Panc1 (cell line): ENCODE data around the gene COL4A4. TPM values are rescaled to one million over a fixed set of nuclear protein-coding genes. Genes with fewer than 3 reads are reported as not detected.

Source experiments
- ATAC-seq: fragments of 200-7000 bp; cut with Tn5 transposase; 2 replicates; pipeline ENCODE4 v1.9.1; 2020; ENCODE audit warnings: mild to moderate bottlenecking, moderate library complexity
- BruUV-seq: library from RNA; stranded (reverse); fragments of 400-500 nt; replicated peaks from 2 replicates; lab custom pipeline; 2021; lab: Mats Ljungman, UMichigan
- CTCF ChIA-PET: fragments of 300-600 bp; sonication (Branson Sonifier 250); formaldehyde crosslinking; loops from one replicate; lab custom pipeline; 2022; ENCODE audit warnings: antibody characterized with exemption; lab: Charles Lee
- POLR2A ChIA-PET: fragments of 300-600 bp; sonication (Branson Sonifier 250); formaldehyde crosslinking; loops from one replicate; lab custom pipeline; 2022; ENCODE audit warnings: antibody characterized with exemption; lab: Charles Lee
- DNase-seq: peaks from one replicate; pipeline ENCODE4 v3.0.0-alpha.2; 2010; ENCODE audit warnings: low read depth, low spot score
- H3K27ac ChIP-seq: 2 replicates; pipeline ENCODE4 v1.5.1; 2011; ENCODE audit warnings: mild to moderate bottlenecking, low read length, inconsistent platforms
- H3K27me3 ChIP-seq: fragments of 200-500 bp; sonication (Bioruptor generic); 2 replicates; pipeline ENCODE4 v1.6.0; 2014; ENCODE audit warnings: low read length, inconsistent platforms; ENCODE audit not compliant: control insufficient read depth, insufficient read depth
- H3K36me3 ChIP-seq: fragments of 200-500 bp; sonication (Bioruptor generic); 2 replicates; pipeline ENCODE4 v1.5.1; 2014; ENCODE audit warnings: inconsistent platforms, mild to moderate bottlenecking, low read length, moderate library complexity; ENCODE audit not compliant: control insufficient read depth, insufficient read depth
- H3K4me1 ChIP-seq: 2 replicates; pipeline ENCODE4 v1.5.1; 2011; ENCODE audit warnings: inconsistent platforms, mild to moderate bottlenecking, low read length, moderate library complexity; ENCODE audit not compliant: control insufficient read depth, insufficient read depth
- H3K4me3 ChIP-seq, 2 experiments: 2 replicates each; pipeline ENCODE4 v1.5.1; 2011 to 2012; ENCODE audit warnings: low read depth in 2 of 2, low read length in 2 of 2, mild to moderate bottlenecking in 2 of 2, inconsistent platforms in 1 of 2, moderate library complexity in 1 of 2
- H3K9me3 ChIP-seq: fragments of 200-500 bp; sonication (Bioruptor generic); 2 replicates; pipeline ENCODE4 v1.5.1; 2014; ENCODE audit warnings: low read depth, mild to moderate bottlenecking, inconsistent platforms, low read length, moderate library complexity; ENCODE audit not compliant: control insufficient read depth, insufficient read depth
- CTCF ChIP-seq: fragments of 450-650 bp; IDR thresholded peaks from 2 replicates; pipeline ENCODE4 v1.5.1; 2017; ENCODE audit warnings: mild to moderate bottlenecking
- POLR2AphosphoS5 ChIP-seq: IDR thresholded peaks from 2 replicates; pipeline ENCODE4 v1.6.1; 2012; ENCODE audit warnings: mild to moderate bottlenecking, low read depth, low read length, moderate library complexity
- REST ChIP-seq, 2 experiments: IDR thresholded peaks; 2 replicates each; pipeline ENCODE4 v1.6.1; 2011 to 2012; ENCODE audit warnings: low read depth in 2 of 2, control low read depth in 1 of 2, low read length in 1 of 2, mild to moderate bottlenecking in 1 of 2, moderate library complexity in 1 of 2; ENCODE audit not compliant: insufficient read depth in 1 of 2
- SIN3A ChIP-seq: IDR thresholded peaks from 2 replicates; pipeline ENCODE4 v1.6.1; 2012; ENCODE audit warnings: low read depth, mild to moderate bottlenecking, low read length, moderate library complexity, borderline replicate concordance; ENCODE audit not compliant: insufficient read depth
- TCF7L2 ChIP-seq: IDR thresholded peaks from 2 replicates; pipeline ENCODE4 v1.6.1; 2011; ENCODE audit warnings: mild to moderate bottlenecking, low read depth, low read length, inconsistent platforms
- in situ Hi-C: cut with HindIII; loops from 2 replicates; pipeline ENCODE4 v1.10.0; 2016; ENCODE audit warnings: low sequenced_read_pairs, low pct_unique_long_range_greater_than_20kb
- intact Hi-C: fragments of 100-400 bp; cut with micrococcal nuclease; formaldehyde crosslinking; loops from one replicate; pipeline ENCODE4 v1.10.0; 2022; ENCODE audit not compliant: unreplicated experiment
- total RNA-seq: library from RNA; stranded (reverse); gene quantifications from one replicate; pipeline ENCODE4 v1.2.1, GENCODE V29; 2021; ENCODE audit not compliant: unreplicated experiment

COL4A4 gene
- total RNA-seq, 1 experiment from 2014 or later: 0.13 TPM

- CTCF ChIA-PET: no interaction called here
- no peak for TF ChIP-seq POLR2AphosphoS5
- no peak for TF ChIP-seq TCF7L2
- no peak for TF ChIP-seq REST (IDR thresholded peaks at IDR 0.05; ENCODE audit: insufficient read depth in 1 of 2, low read depth in 2 of 2, low read length in 1 of 2)
- TF ChIP-seq SIN3A: no peak
- TF ChIP-seq CTCF: no peak
- BruUV-seq: no TSS peak
- DNase-seq (no peak), ATAC-seq (no peak)
- in situ Hi-C loops (no loop called here), intact Hi-C loops (no loop called here)
- H3K9me3 ChIP-seq: no peaks in the 10 kb centered on the region
- H3K27ac ChIP-seq: no peak overlapping the region
- POLR2A ChIA-PET: no interaction called here
- H3K36me3 ChIP-seq: no peaks in the 10 kb centered on the region
- H3K4me3 ChIP-seq: no peak overlapping the region
- H3K4me1 ChIP-seq: no peaks in the 10 kb centered on the region
- no peaks in the 10 kb centered on the region for H3K27me3 ChIP-seq
These were observed 10.1 kb downstream of the COL4A4 start for GRCh38 chr2:227153758-227154486.

- Histone ChIP-seq H3K36me3 (no peaks in the 10 kb centered on the region), H3K9me3 (peaks cover under 1% of the 10 kb centered on the region; the same call in 1 of the 2 replicates), H3K27me3 (no peaks in the 10 kb centered on the region), H3K4me1 (no peaks in the 10 kb centered on the region), H3K4me3 (no peak overlapping the region), H3K27ac (no peak overlapping the region)
- TF ChIP-seq SIN3A (no peak), CTCF (no peak), REST (IDR thresholded peaks at IDR 0.05; ENCODE audit: insufficient read depth in 1 of 2, low read depth in 2 of 2, low read length in 1 of 2) (no peak), TCF7L2 (no peak), POLR2AphosphoS5 (no peak)
- intact Hi-C loops (no loop called here), in situ Hi-C loops (no loop called here)
- ATAC-seq (no peak), DNase-seq (no peak)
- no TSS peak for BruUV-seq
- ChIA-PET CTCF (no interaction called here), POLR2A (no interaction called here)
These were observed 10.7 kb downstream of the COL4A4 start for GRCh38 chr2:227153307-227153706.
